NCI-H748 (cell line): Measurements from ENCODE around the gene AGAP1.

ENCODE experiments used
- DNase-seq: peaks from one replicate; lab custom pipeline; 2025; ENCODE audit not compliant: unreplicated experiment; lab: John Stamatoyannopoulos, UW

Gene AGAP1

GRCh38 chr2:235546151-235546435, 52.2 kb downstream of the AGAP1 start:
- no peak for DNase-seq

GRCh38 chr2:235546436-235546835, 52.6 kb downstream of the AGAP1 start:
- no peak for DNase-seq

- no peak for DNase-seq
Observed at GRCh38 chr2:235549735-235550377, 56.0 kb downstream of the AGAP1 start.

GRCh38 chr2:235550378-235550760, 56.5 kb downstream of the AGAP1 start:
- DNase-seq, result no peak

- no peak for DNase-seq
Observed at GRCh38 chr2:235550946-235551345, 57.1 kb downstream of the AGAP1 start.

GRCh38 chr2:235551965-235552364, 58.1 kb downstream of the AGAP1 start:
- DNase-seq, result peak; percentile 67

GRCh38 chr2:235552671-235553070, 58.8 kb downstream of the AGAP1 start:
- DNase-seq, result no peak

- no peak for DNase-seq
Observed at GRCh38 chr2:235553291-235553690, 59.4 kb downstream of the AGAP1 start.

GRCh38 chr2:235553696-235554100, 59.9 kb downstream of the AGAP1 start:
- DNase-seq, result no peak

- DNase-seq, result no peak
Observed at GRCh38 chr2:235554385-235554784, 60.5 kb downstream of the AGAP1 start.

- no peak for DNase-seq
Observed at GRCh38 chr2:235554936-235555335, 61.1 kb downstream of the AGAP1 start.

- DNase-seq, result no peak
Observed at GRCh38 chr2:235555371-235555770, 61.5 kb downstream of the AGAP1 start.

- DNase-seq, result no peak
Observed at GRCh38 chr2:235556086-235556485, 62.2 kb downstream of the AGAP1 start.

GRCh38 chr2:235556901-235557300, 63.1 kb downstream of the AGAP1 start:
- DNase-seq, result no peak

- DNase-seq, result no peak
Observed at GRCh38 chr2:235557903-235558302, 64.1 kb downstream of the AGAP1 start.

GRCh38 chr2:235558572-235558971, 64.7 kb downstream of the AGAP1 start:
- DNase-seq, result no peak

- no peak for DNase-seq
Observed at GRCh38 chr2:235560345-235560744, 66.5 kb downstream of the AGAP1 start.

- no peak for DNase-seq
Observed at GRCh38 chr2:235561450-235561849, 67.6 kb downstream of the AGAP1 start.

GRCh38 chr2:235562065-235562747, 68.4 kb downstream of the AGAP1 start:
- no peak for DNase-seq

GRCh38 chr2:235563056-235563910, 69.4 kb downstream of the AGAP1 start:
- no peak for DNase-seq

GRCh38 chr2:235564066-235564465, 70.2 kb downstream of the AGAP1 start:
- DNase-seq, result no peak

GRCh38 chr2:235564884-235565530, 71.2 kb downstream of the AGAP1 start:
- no peak for DNase-seq
